UCSD-AML1 (cell line): Measurements from ENCODE around the gene CCNK.

Experiments used
- DNase-seq: peaks from one replicate; lab custom pipeline; 2025; ENCODE audit not compliant: unreplicated experiment; lab: John Stamatoyannopoulos, UW

Gene CCNK

DNA sequence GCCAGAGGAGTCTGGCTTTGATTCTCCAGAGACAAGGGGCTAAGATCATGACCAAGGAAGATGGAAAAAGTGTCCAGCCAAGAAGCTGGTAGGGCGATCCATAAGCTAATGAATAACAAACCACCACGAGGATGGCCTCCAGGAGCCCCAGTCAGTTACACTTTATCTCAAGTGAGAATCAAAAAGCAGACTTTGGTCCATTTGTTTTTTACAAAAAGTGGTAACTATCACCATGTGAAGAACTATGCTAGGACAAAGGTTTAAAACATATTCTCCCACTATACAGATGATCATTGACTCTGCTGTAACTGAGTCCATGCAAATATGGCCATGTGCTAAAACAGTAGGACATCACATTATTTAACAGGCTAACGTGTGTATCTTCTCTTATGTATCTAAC is 14.5 kb upstream of the CCNK start:
- DNase-seq = no peak

DNA sequence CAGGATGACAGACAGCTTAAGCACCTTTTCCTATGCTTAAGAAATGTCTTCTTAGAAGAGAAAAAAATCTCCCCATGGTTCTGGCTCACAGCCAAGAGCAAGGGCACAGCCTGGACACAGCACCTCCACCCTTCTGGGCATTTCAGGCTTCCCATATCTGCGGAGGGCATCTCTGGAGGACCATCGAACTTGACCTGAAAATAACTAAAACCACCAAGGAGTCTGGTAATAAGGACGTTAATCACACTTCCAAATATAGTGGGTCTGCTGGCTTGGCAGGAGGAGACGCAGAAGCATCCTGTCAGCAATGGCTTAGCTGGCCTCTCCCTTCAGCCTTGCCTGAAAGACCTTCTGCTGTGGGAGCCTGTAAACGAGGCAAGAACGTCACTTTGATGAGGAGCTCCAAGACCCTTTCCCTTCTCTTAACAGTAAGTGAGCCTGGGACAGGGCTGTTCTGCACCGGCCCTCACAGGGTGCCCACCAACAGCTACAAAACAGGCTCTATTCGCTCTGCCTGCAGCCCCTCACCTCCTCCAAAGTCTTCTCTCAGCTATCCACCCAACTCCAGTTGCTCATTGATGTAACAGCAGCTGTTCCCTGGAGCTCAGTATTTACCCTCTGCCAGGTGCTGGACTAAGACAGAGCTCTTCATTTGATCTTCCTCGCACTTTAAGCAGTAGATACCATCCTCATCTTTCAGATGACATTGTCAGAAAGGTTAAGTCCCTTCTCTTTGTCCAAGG is 13.7 kb upstream of the CCNK start:
- no peak for DNase-seq

GRCh38 chr14:99468081-99468480 is 13.1 kb upstream of the CCNK start:
- no peak for DNase-seq

DNA sequence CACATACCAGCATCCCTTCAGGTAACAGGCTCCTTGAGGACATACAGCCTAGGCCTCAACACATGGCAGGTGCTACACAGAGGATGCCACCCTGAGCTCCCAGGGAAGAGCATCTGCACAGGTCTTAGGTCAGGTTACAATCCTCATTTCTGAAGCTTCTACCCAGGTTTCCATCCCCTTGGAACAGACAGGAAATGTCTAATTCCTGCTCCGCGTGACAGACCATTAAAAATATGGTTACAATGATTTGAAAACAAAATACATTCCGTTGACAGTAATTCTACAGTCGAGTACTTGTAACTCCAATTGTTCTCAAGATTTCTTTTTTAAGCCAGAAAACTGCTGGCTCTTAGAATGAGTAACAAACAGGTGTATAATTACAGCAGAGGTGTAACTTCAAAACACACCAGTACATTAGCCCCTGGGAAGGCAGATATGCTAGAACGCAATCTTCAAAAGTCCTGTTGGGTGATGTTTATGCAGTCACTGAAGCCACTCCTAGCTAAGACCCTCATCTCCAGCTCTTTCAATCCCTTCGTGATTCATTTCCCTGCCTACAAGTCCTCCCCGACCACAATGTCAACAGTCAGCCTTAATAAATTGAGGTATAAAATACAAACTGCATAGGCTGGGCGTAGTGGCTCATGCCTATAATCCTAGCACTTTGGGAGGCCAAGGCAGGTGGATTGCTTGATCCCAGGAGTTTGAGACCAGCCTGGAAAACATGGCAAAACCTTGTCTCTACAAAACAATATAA is 12.2 kb upstream of the CCNK start:
- no peak for DNase-seq

DNA sequence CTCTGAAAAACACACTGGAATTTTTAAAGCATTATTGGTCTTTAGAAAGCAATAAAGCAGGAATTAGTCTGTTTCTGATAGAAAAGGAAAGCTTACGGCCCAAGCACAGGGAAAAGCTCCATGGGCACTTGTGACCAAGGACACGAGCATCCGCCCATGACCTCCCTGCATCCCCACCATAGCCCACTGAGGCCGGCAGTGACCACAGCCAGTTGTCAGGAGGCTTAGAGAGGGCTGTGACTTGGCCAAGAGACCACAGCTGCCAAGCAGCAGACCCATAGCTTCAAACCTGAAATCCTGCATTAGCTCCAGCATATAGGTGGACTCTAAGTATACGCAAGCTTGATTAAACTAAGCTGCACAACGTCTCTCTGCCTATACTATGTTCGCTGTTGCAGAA is 9.5 kb upstream of the CCNK start:
- DNase-seq = no peak

DNA sequence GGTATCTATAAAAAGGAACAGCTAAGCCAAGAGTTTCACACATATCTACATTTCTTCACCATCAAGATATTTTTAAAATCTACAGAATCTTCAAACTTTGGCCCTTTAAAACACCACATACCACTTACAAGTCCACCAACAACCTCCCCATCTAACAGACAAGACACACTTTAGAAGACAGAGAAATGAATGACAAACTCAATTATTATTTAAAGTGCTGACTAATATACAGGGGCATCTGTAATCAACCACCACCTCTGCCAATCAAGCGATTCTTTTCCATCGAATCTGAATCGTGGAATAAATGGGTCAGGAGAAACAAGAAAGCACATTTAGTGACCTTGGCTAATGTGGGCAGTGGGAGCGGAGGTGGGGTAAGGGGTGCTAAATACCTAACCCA is 8.3 kb upstream of the CCNK start:
- no peak for DNase-seq

DNA sequence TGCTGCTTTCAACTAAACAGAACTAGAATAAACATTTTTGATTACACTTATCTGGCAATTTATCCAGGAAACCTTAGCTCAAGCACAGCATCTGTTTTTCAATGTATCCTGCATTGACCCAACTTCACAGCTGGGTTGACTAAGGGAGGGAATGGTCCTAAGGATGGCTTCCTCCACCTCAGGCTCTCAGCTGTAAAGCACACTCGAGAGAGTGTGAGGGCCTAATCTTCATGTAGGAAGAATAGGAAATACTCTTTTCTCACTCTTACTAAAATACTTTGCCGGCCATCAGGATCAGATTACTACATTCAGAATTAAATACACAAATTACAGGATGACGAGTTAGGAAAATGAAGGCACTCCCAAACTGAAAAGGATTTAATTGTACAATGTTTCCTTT is 7.8 kb upstream of the CCNK start:
- no peak for DNase-seq

- no peak for DNase-seq
Measured at GRCh38 chr14:99475179-99475578, 6.0 kb upstream of the CCNK start.

DNA sequence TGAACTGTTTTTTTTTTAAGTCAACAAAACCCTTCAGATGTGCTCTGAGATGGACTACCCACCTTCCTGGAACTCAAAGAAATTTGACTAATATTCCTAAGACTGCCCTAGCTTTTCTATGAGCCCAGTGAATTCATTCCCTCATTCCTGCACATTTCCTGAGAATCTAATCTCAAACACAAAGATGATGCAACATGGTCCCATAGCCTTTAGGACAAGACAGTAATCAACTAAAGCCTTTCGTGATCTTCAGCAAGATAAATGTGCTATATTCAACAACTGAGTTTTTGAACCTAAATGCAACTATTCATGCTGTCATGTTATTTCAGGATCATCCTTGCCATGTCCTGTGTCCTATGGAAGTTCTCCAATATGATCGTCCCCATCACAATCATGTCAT is 5.5 kb upstream of the CCNK start:
- DNase-seq = no peak

DNA sequence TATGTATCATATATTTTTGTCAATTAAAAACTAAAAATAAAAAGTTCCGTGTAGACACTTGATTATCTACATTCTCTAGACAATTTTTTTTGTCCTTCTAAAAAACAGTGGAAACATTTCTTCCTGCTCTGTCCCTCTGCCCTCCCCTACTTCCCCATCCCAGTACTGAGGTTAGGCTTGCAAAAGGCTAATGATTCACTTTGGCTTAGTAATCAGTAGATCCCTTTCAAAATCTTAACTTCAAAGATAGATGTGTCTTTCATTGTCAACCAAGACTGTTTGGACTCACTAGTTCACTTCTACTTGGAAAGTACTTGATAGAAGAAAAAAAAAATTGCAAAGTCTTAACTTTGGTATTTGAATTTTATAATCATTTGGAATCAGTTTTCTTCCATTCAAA is 4.3 kb upstream of the CCNK start:
- no peak for DNase-seq

GRCh38 chr14:99478128-99478527 is 3.1 kb upstream of the CCNK start:
- DNase-seq = no peak

- DNase-seq = no peak
Measured at GRCh38 chr14:99479160-99479905, 1.9 kb upstream of the CCNK start.

DNA sequence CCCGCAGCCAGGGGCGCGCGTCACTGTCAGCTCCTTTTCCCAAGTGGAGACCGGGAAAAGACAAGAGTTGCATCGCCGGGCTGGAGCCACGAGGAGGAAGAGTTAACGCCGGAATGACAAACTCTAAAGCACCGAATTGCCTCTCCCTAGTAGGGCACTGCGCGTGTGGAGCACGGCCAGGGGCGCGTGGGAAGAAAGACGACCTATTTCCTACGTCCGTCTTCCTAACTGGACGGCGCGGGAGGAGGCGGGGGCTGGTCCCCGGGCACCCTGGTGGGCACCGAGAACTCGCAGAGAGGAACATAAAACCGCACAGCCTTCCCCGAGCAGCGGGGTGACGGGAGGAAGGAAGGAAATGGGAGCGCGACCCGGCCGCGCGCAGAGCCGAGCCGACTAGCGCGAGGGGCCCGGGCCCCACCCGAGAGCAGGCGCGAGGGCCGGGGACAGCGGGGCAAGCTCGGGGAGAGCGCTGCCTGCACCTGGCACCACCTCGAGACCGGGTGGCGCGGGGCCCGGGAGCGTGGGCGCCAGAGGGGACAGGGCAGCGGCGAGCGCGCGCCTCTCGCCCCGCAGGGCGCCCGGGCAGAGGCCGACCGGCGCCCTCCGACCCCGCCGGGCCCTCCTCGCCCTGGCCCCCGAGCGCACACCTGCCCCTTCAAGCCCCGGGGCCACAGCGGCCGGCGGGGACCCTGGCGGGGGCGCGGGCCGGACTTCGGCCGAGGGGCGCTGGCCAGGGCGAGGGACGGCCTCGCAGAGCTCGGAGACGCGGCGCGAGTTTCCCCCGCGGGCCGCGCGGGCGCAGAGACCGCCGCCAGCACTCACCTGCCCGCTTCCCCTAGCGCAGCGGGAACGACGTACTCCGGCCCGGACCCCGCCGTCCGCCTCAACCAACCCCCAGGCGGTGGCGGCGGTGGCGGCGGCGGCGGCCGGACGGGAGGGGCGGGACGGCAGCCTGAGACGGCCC is 1.0 kb upstream of the CCNK start, which contains the start of gene SETD3:
SETD3 (minus strand) TSS at position 954 of the 964 bp plus-strand sequence. CDS start 15,054 bp downstream, outside the sequence.
- DNase-seq = peak; percentile 82

DNA sequence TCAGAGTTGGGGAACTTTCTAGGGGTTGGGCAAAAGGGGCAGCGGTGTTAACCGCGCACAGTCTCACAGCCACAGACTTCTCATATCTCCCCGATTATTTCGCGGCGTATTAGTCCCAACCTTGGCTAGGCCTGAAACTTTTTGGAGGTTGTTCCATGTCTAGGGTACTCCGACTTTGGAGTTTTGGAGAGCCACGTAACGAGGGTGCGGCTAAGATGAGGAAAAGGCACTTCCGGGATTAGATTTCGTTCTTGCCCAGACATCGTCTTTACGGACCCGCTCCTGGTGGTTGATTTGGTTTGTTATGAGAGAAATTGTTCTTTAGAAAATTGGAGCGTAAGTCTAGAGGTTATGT is 513 bp downstream of the CCNK start:
- DNase-seq = no peak

GRCh38 chr14:99484106-99484505 is 2.9 kb downstream of the CCNK start:
- DNase-seq = no peak

DNA sequence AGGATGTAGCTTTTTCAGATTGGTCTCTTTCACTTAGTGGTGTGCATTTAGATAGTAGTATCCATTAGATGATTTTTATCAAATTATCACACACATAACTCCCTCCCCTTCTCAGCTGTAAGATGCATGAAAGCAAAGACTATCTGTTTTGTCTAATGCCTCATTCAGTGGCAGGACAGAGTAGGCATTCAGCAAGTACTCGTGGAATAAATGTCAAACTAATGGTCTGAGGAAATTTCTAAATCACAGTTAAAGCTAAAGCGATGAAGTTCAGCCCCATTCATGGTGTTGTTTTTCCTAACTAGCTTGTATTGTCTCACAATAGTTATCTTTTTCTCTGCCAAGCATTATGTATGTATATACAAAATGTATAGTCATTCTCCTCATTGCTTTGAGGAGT is 16.1 kb downstream of the CCNK start:
- DNase-seq = no peak

DNA sequence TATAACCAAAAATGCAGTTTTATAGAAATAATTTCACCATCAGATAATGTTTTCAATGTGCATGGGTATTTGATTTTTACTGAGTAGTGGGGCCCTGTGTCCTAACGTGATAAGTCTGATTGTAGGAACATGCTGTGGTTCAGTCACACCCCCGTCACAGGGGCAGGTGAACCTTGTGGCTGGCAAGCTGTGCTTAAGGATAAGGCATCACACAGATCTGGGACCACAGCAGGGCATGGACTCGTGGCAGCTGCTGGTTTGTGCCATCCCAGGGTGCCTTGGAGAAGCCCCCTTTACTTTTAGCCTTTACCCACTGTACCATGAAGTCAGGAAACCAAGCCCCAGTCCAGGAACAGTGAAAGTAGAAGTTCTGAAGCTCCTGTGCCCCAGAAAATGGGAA is 16.7 kb downstream of the CCNK start:
- no peak for DNase-seq

GRCh38 chr14:99502989-99503421 is 21.8 kb downstream of the CCNK start:
- DNase-seq = no peak

DNA sequence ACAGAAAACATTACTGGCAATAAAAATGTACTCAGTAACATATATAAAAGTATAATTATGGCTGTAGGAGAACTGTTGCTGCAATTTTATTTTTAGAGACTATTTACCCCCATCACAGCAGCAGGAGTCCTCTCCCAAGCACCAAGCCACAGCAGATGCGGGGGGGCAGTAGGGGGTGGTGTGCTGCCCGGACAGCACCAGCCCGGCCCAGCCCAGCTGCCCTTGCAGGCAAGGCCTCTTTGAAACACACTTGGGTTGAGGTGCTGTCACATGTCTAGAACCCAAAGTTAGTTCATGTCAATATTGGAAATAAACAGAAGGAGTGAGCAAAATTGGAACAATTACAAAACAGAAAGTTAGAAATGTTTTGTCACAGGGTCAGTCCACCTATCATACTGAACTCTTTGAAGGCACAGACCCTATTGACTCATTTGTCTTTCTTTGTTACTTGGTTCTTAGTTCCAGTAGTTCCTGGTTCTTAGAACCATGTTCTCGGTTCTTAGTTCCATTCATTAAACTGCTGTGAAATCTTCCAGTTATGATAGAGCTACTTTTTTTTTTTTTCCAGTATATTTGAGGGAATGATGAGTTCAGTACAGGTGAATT is 22.7 kb downstream of the CCNK start:
- no peak for DNase-seq

- no peak for DNase-seq
Measured at GRCh38 chr14:99505089-99505488, 23.9 kb downstream of the CCNK start.
